ENCODE data around the gene KAT8. TPM values are rescaled to one million over a fixed set of nuclear protein-coding genes. Genes with fewer than 3 reads are reported as not detected.

Gene KAT8
- total and polyA plus RNA-seq, 10 of the 15 experiments (the other 5 are each of a cell fraction or from before 2014, with no cell fraction given): 5.5 to 55.8 (median 39.6) TPM

DNA sequence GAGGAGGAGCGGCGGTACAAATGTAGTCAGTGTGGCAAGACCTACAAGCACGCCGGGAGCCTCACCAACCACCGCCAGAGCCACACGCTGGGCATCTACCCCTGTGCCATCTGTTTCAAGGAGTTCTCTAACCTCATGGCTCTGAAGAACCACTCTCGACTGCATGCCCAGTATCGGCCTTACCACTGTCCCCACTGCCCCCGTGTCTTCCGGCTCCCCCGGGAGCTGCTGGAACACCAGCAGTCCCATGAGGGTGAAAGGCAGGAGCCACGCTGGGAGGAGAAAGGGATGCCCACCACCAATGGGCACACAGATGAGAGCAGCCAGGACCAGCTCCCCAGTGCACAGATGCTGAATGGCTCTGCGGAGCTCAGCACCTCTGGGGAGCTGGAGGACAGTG is 40.4 kb upstream of the KAT8 start (continued):
- TF ChIP-seq GABPA (IDR thresholded peaks at IDR 0.05; ENCODE audit: low read depth): no peak
- TF ChIP-seq, protein P1, sequence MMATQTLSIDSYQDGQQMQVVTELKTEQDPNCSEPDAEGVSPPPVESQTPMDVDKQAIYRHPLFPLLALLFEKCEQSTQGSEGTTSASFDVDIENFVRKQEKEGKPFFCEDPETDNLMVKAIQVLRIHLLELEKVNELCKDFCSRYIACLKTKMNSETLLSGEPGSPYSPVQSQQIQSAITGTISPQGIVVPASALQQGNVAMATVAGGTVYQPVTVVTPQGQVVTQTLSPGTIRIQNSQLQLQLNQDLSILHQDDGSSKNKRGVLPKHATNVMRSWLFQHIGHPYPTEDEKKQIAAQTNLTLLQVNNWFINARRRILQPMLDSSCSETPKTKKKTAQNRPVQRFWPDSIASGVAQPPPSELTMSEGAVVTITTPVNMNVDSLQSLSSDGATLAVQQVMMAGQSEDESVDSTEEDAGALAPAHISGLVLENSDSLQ (IDR thresholded peaks at IDR 0.05): no peak
- TF ChIP-seq CREM (IDR thresholded peaks at IDR 0.05; ENCODE audit: low read depth): no peak
- no peak for TF ChIP-seq CHD4 (IDR thresholded peaks at IDR 0.05)
- TF ChIP-seq SMC3 (IDR thresholded peaks at IDR 0.05; ENCODE audit: borderline replicate concordance, low read length): no peak

GRCh38 chr16:31077592-31078396 is 39.7 kb upstream of the KAT8 start:
- Histone ChIP-seq H3K79me2 (ENCODE audit: control insufficient read depth, insufficient read depth, low read length) (peaks cover 25% of the 10 kb centered on the region), H3K9ac (ENCODE audit: control insufficient read depth, insufficient read depth, low read length) (no peak overlapping the region), H3K4me3 (no peak overlapping the region), H3K9me3 (replicated peaks; ENCODE audit: control insufficient read depth, insufficient read depth, low read length) (no peaks in the 10 kb centered on the region), H3K27me3 (replicated peaks in 1 of 2; ENCODE audit: control insufficient read depth in 2 of 2, insufficient read depth in 2 of 2, low read length in 1 of 2) (no peaks in the 10 kb centered on the region), H3K36me3 (ENCODE audit: control insufficient read depth in 2 of 2, insufficient read depth in 2 of 2, low read length in 1 of 2) (peaks cover 8 to 14% of the 10 kb centered on the region in 2 experiments; a peak in 3 of 4 replicates), H3K27ac (ENCODE audit: control insufficient read depth, insufficient read depth) (no peak overlapping the region), H3K4me2 (ENCODE audit: control insufficient read depth, insufficient read depth) (no peak overlapping the region), H4K20me1 (ENCODE audit: control insufficient read depth, insufficient read depth) (no peaks in the 10 kb centered on the region), H2AFZ (ENCODE audit: control insufficient read depth, low read depth, low read length) (no peak overlapping the region), H3K4me1 (ENCODE audit: control insufficient read depth, insufficient read depth, low read length) (no peaks in the 10 kb centered on the region; the same call in 1 of the 2 replicates)
- 96% methylated on average over 30 of the region's 30 CpGs for WGBS (ENCODE audit: insufficient coverage, insufficient replicate concordance, low lambda C conversion rate, missing lambda C conversion rate)
- TF ChIP-seq RB1 (IDR thresholded peaks at IDR 0.05; ENCODE audit: borderline replicate concordance) (no peak), FOXK2 (IDR thresholded peaks at IDR 0.05) (no peak)
- in situ Hi-C loops (cut with MboI): no loop called here
- no peak for FAIRE-seq
- no TSS peak for BruUV-seq (replicated peaks)
- ATAC-seq: no peak
- intact Hi-C loops (cut with micrococcal nuclease; ENCODE audit: unreplicated experiment): loop anchor here (10.0 kb wide), 1 partner anchor 83 kb away; no protein-coding TSS in a partner anchor
- POLR2A ChIA-PET: no interaction called here
- DNase-seq (ENCODE audit: low read depth, low spot score): no peak
- RAD21 ChIA-PET (ENCODE audit: unreplicated experiment): no interaction called here
- SMC1A ChIA-PET (ENCODE audit: uncharacterized antibody, unreplicated experiment): no interaction called here
- CTCF ChIA-PET: interaction anchor here (0.6 to 1.2 kb wide), 3 partner anchors 92 to 105 kb away, joined by 3 to 5 read pairs (median 4); partner anchors contain the start of gene HSD3B7

All from GM12878 (cell line).